Measurements from ENCODE around the gene TEX30.

- TF ChIP-seq FOXM1 (IDR thresholded peaks at IDR 0.05; ENCODE audit: borderline replicate concordance, low read depth) (no peak), TAF1 (IDR thresholded peaks at IDR 0.05; ENCODE audit: low read depth) (no peak), YY1 (IDR thresholded peaks at IDR 0.05; ENCODE audit: low read depth) (no peak), REST (IDR thresholded peaks at IDR 0.05; ENCODE audit: low read depth) (no peak), CREB1 (IDR thresholded peaks at IDR 0.05; ENCODE audit: low read depth) (no peak), MAX (IDR thresholded peaks at IDR 0.05) (no peak), RAD21 (IDR thresholded peaks at IDR 0.05; ENCODE audit: low read depth) (no peak), EP300 (IDR thresholded peaks at IDR 0.05; ENCODE audit: borderline replicate concordance) (no peak), TCF12 (IDR thresholded peaks at IDR 0.05; ENCODE audit: low read depth) (no peak)
Measured at GRCh38 chr13:102772042-102772425, 1.6 kb downstream of the TEX30 start.
